Cortex of kidney (tissue), 1 donor: Measurements from ENCODE around the gene DNASE1L2.
"Not testable (repeated sequence)": the region's sequence is repeated elsewhere in the genome, so short reads cannot be mapped to it uniquely, and the experiment has no call there.

Experiments
- DNase-seq: peaks from one replicate; lab custom pipeline; 2025; lab: John Stamatoyannopoulos, UW

The DNASE1L2 gene

GRCh38 chr16:2240331-2240730, 4.1 kb downstream of the DNASE1L2 start:
- not testable (repeated sequence) for DNase-seq

- DNase-seq, result no peak
These were observed 6.4 kb downstream of the DNASE1L2 start for GRCh38 chr16:2242598-2242997.

GRCh38 chr16:2243031-2243528, 6.8 kb downstream of the DNASE1L2 start:
- no peak for DNase-seq

GRCh38 chr16:2243781-2244180, 7.5 kb downstream of the DNASE1L2 start:
- DNase-seq, result no peak

- no peak for DNase-seq
These were observed 8.1 kb downstream of the DNASE1L2 start for GRCh38 chr16:2244301-2244700.

- DNase-seq, result no peak
These were observed 8.9 kb downstream of the DNASE1L2 start for GRCh38 chr16:2244926-2245795.

- DNase-seq, result no peak
These were observed 10.1 kb downstream of the DNASE1L2 start for GRCh38 chr16:2246301-2246885.

- no peak for DNase-seq
These were observed 14.5 kb downstream of the DNASE1L2 start for GRCh38 chr16:2250652-2251295.

GRCh38 chr16:2251296-2252111, 15.3 kb downstream of the DNASE1L2 start, which contains the start of gene ECI1:
Gene ECI1 (minus strand): TSS chr16:2251587. CDS start chr16:2251566, 21 bp downstream.
- peak; percentile 67 for DNase-seq

- DNase-seq, result no peak
These were observed 16.5 kb downstream of the DNASE1L2 start for GRCh38 chr16:2252806-2253148.

- no peak for DNase-seq
These were observed 17.0 kb downstream of the DNASE1L2 start for GRCh38 chr16:2253293-2253692.

GRCh38 chr16:2256531-2257140, 20.4 kb downstream of the DNASE1L2 start:
- no peak for DNase-seq

- no peak for DNase-seq
These were observed 21.5 kb downstream of the DNASE1L2 start for GRCh38 chr16:2257726-2258125.

- DNase-seq, result not testable (repeated sequence)
These were observed 22.3 kb downstream of the DNASE1L2 start for GRCh38 chr16:2258530-2258929.

GRCh38 chr16:2260250-2260649, 24.0 kb downstream of the DNASE1L2 start:
- DNase-seq, result no peak

- not testable (repeated sequence) for DNase-seq
These were observed 26.8 kb downstream of the DNASE1L2 start for GRCh38 chr16:2263026-2263425.

GRCh38 chr16:2266887-2267286, 30.6 kb downstream of the DNASE1L2 start:
- not testable (repeated sequence) for DNase-seq

- DNase-seq, result not testable (repeated sequence)
These were observed 31.3 kb downstream of the DNASE1L2 start for GRCh38 chr16:2267505-2267912.

GRCh38 chr16:2267913-2268666, 31.8 kb downstream of the DNASE1L2 start, which contains the start of gene RNPS1:
Gene RNPS1 (minus strand): TSS chr16:2268126. CDS start chr16:2264643, 3,483 bp downstream.
- no peak for DNase-seq

- no peak for DNase-seq
These were observed 33.8 kb downstream of the DNASE1L2 start for GRCh38 chr16:2270070-2270462.
